HG03139 (cell line): ENCODE results near the gene SYNC.
"Not testable (repeated sequence)": the region's sequence is repeated elsewhere in the genome, so short reads cannot be mapped to it uniquely, and the experiment has no call there.

Experiments
- ATAC-seq: cut with Tn5 transposase; IDR thresholded peaks from one replicate; pipeline ENCODE4 v1.9.1; 2021; ENCODE audit not compliant: unreplicated experiment

The SYNC gene

GRCh38 chr1:32647308-32648134 is 55.0 kb downstream of the SYNC start:
- ATAC-seq = no peak

DNA sequence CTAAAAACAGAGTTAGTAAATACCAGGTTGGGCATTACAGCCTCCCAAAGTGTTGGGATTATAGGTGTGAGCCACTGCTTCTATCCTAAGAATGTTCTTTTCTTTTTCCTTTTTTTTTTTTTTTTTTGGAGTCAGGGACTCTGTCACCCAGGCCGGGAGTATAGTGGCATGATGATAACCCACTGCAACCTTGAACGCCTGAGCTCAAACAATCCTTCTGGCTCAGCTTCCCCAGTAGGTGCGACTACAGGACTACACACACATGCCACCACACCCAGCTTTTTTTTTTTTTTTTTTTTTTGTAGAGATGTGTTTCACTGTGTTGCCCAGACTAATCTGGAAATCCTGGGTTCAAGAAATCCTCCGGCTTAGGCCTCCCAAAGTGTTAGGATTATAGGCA is 58.1 kb downstream of the SYNC start:
- ATAC-seq = no peak

- not testable (repeated sequence) for ATAC-seq
Measured at GRCh38 chr1:32642292-32642827, 60.2 kb downstream of the SYNC start.

DNA sequence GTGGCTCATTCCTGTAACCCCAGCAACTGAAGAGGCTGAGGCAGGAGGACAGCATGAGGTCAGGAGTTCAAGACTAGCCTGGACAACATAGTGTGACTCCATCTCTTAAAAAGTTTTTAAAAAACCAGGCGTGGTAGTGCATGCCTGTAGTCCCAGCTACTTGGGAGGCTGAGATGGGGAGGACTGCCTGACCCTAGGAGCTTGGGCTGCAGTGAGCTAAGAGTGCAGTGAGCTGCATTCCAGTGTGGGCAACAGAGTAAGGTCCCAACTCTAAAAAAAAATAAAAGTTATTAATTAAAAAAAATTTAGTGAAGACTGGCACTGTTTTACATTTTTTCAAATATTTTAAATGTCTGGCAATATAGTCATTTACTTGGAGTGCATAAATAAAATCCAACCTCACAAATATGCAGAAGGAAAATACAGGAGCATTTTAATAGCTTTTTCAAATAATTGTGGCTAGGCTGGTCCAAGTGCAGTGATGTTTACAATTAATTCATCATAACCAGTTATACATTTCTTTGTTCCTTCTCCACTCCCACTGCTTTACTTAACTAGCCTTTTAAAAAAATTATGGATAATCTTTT is 63.0 kb downstream of the SYNC start:
- ATAC-seq = no peak

DNA sequence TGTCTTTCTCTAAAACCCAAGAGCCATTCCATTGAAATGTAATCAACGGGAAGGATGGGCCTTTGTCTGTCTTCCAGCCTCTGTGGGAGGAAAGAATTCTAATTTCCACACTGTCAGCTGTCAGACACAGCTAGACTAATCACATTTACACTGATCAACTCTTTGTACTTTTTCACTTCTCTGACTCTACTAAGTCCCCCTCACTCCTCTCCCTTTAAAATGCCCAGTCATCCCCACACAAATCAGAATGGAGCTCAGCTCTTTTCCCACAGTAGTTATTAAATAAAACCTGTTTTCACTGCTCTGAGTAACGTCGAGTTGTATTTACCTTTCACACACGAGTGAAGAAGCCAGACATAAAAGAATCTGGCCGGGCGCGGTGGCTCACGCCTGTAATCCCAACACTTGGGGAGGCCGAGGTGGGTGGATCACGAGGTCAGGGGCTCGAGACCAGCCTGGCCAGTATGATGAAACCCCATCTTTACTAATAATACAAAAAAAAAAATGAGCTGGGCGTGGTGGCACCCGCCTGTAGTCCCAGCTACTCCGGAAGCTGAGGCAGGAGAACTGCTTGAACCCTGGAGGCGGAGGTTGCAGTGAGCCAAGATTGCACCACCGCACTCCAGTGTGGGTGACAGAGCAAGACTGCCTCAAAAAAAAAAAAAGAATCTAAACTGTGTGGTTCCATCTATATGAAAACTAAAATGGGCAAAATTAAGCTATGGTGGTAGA is 65.5 kb downstream of the SYNC start:
- ATAC-seq = no peak

DNA sequence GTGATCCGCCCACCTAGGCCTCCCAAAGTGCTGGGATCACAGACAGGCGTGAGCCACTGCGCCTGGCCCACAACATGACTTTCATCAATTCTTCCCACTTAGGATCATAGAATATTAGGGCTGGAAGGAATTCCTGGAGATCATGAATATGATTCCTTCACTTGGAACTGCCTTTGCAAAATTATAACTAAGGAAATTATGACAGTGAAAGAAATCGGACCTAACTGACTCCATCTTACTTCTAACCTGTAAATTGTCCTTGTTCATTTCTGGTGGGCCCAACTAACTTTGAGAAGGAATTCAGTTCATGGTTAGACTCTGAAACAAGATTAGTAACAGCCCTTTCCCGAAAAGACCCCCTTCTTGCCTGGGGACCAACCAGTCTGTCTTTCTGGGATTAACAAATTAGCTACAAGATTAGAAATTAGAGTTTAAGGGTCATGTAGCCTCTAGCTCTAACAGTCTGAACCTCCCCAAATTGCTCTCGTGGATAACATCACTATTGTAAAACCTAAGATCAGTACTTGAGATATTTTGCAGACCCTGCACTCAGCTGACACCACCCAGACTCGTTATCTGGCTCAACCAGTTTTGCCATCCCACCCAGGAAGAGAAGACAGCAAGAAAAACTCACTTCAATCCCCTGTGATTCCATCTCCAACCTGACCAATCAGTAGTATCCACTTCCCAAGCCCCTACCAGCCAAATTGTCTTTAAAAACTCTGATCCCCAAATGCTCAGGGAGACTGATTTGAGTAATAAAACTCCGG is 66.9 kb downstream of the SYNC start:
- no peak for ATAC-seq

- no peak for ATAC-seq
Measured at GRCh38 chr1:32632829-32633228, 69.7 kb downstream of the SYNC start.

DNA sequence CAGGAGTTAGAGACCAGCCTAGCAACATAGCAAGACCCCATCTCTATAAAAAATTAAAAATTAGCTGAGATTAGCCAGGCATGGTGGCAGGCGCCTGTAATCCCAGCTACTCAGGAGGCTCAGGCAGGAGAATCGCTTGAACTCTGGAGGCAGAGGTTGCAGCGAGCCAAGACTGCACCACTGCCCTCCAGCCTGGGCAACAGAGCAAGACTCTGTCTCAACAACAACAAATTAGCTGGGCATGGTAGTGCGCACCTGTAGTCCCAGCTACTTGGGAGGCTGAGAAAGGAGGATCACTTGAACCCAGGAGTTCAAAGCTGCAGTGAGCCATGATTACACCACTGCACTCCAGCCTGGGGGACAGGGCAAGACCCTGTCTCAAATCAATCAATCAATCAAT is 72.4 kb downstream of the SYNC start:
- not testable (repeated sequence) for ATAC-seq
